Breast epithelium (tissue), 3 donors: ENCODE data around the gene MEF2D.

Source experiments
- POLR2A ChIP-seq: fragments of 450-650 bp; IDR thresholded peaks from one replicate; pipeline ENCODE4 v1.6.1; 2016; ENCODE audit warnings: antibody characterized with exemption, mild to moderate bottlenecking, moderate library complexity
- TF ChIP-seq, protein P1 (sequence below), 3 donors: fragments of 450-650 bp; IDR thresholded peaks; one replicate each; pipeline ENCODE4 v1.5.1; 2016 to 2017; ENCODE audit warnings: antibody characterized with exemption in 3 of 3, mild to moderate bottlenecking in 3 of 3, moderate library complexity in 3 of 3

DNA sequence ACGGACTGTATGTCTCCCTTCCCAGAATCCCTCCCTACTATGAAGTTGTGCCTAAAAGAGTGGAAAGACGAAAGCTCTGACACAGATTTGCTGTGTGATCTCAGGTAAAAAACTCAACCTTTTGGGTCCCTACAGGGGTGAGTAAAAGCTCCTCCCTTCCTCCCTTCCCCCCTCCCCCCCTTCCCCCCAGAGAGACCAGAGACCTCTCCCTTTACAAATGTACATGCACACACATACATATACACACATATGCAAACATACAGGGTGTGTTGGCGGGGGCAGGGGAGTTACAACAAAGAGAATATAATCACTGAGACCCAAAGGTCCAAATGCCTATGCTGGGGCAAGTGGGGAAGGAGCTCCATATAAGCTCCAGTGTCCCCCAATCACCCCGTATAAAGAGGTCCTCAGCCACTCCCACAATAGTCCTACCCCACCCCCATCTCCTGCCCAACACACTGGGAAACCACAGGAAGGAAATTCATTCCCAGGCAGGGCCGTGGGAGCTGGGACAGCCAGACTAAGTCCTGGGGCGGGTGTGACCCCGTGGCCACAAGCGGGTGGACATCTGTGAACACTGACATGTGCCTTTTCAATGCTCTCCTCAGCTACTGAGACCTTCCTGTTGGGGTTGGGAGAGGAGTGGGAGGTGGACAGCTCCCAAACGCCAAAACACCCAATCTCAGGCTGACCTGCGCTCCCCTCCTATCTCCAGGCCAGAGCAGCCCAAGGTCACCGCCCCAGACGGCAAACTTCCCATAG lies 2.0 kb downstream of the MEF2D start:
- TF ChIP-seq POLR2A: no peak
- TF ChIP-seq, protein P1, sequence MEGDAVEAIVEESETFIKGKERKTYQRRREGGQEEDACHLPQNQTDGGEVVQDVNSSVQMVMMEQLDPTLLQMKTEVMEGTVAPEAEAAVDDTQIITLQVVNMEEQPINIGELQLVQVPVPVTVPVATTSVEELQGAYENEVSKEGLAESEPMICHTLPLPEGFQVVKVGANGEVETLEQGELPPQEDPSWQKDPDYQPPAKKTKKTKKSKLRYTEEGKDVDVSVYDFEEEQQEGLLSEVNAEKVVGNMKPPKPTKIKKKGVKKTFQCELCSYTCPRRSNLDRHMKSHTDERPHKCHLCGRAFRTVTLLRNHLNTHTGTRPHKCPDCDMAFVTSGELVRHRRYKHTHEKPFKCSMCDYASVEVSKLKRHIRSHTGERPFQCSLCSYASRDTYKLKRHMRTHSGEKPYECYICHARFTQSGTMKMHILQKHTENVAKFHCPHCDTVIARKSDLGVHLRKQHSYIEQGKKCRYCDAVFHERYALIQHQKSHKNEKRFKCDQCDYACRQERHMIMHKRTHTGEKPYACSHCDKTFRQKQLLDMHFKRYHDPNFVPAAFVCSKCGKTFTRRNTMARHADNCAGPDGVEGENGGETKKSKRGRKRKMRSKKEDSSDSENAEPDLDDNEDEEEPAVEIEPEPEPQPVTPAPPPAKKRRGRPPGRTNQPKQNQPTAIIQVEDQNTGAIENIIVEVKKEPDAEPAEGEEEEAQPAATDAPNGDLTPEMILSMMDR (IDR thresholded peaks at IDR 0.05): no peak
